HEK293T (cell line): ENCODE measurements around the gene TRIM39.

Source experiments
- BHLHE40 ChIP-seq: fragments of 450-650 bp; IDR thresholded peaks from 2 replicates; pipeline ENCODE4 v1.6.1; 2016; ENCODE audit warnings: mild to moderate bottlenecking, moderate library complexity, borderline replicate concordance
- CTBP1 ChIP-seq: fragments of 450-650 bp; IDR thresholded peaks from 2 replicates; pipeline ENCODE4 v1.6.1; 2016; ENCODE audit warnings: borderline replicate concordance
- ELF4 ChIP-seq: fragments of 450-650 bp; IDR thresholded peaks from 2 replicates; pipeline ENCODE4 v1.6.1; 2017; ENCODE audit warnings: antibody characterized with exemption
- FOXA1 ChIP-seq: fragments of 450-650 bp; IDR thresholded peaks from 2 replicates; pipeline ENCODE4 v1.6.1; 2016; ENCODE audit warnings: mild to moderate bottlenecking
- FOXK2 ChIP-seq: fragments of 450-650 bp; IDR thresholded peaks from 2 replicates; pipeline ENCODE4 v1.6.1; 2016; ENCODE audit warnings: mild to moderate bottlenecking
- FOXM1 ChIP-seq: fragments of 450-650 bp; IDR thresholded peaks from 2 replicates; pipeline ENCODE4 v1.6.1; 2017; ENCODE audit warnings: mild to moderate bottlenecking, borderline replicate concordance
- HDGF ChIP-seq: fragments of 450-650 bp; IDR thresholded peaks from 2 replicates; pipeline ENCODE4 v1.6.1; 2017; ENCODE audit warnings: antibody characterized with exemption, borderline replicate concordance
- LEF1 ChIP-seq: fragments of 450-650 bp; IDR thresholded peaks from 2 replicates; pipeline ENCODE4 v1.6.1; 2017; ENCODE audit warnings: mild to moderate bottlenecking, borderline replicate concordance
- NFRKB ChIP-seq: fragments of 450-650 bp; IDR thresholded peaks from 2 replicates; pipeline ENCODE4 v1.6.1; 2016; ENCODE audit warnings: mild to moderate bottlenecking, moderate library complexity
- PKNOX1 ChIP-seq: fragments of 450-650 bp; IDR thresholded peaks from 2 replicates; pipeline ENCODE4 v1.6.1; 2016
- SP1 ChIP-seq: fragments of 450-650 bp; IDR thresholded peaks from 2 replicates; pipeline ENCODE4 v1.6.1; 2017
- SUZ12 ChIP-seq: fragments of 450-650 bp; IDR thresholded peaks from 2 replicates; pipeline ENCODE4 v1.6.1; 2016; ENCODE audit warnings: mild to moderate bottlenecking
- TARDBP ChIP-seq: fragments of 450-650 bp; IDR thresholded peaks from 2 replicates; pipeline ENCODE4 v1.6.1; 2016
- ZNF384 ChIP-seq: fragments of 450-650 bp; IDR thresholded peaks from 2 replicates; pipeline ENCODE4 v1.6.1; 2016

- TF ChIP-seq FOXM1, result no peak
- no peak for TF ChIP-seq SP1
- TF ChIP-seq FOXK2, result no peak
- TF ChIP-seq FOXA1, result no peak
- TF ChIP-seq CTBP1, result no peak
- TF ChIP-seq TARDBP, result no peak
- TF ChIP-seq SUZ12, result no peak
- no peak for TF ChIP-seq LEF1
- TF ChIP-seq NFRKB, result no peak
- TF ChIP-seq HDGF, result no peak
- no peak for TF ChIP-seq ELF4
- no peak for TF ChIP-seq ZNF384
- TF ChIP-seq BHLHE40, result no peak
- TF ChIP-seq PKNOX1, result no peak
Observed at GRCh38 chr6:30331981-30332380, 5.3 kb downstream of the TRIM39 start.
